ENCODE results near the gene PDCD7. TPM values are rescaled to one million over a fixed set of nuclear protein-coding genes. Genes with fewer than 3 reads are reported as not detected.

PDCD7 gene
- total and polyA plus RNA-seq, 3 donors from 2014 or later: 39.7 to 76.1 (median 66.8) TPM

- Histone ChIP-seq H3K36me3 (ENCODE audit: low read depth, missing control alignments) (no peaks in the 10 kb centered on the region), H3K9me3 (no peaks in the 10 kb centered on the region), H3K27ac (no peak overlapping the region), H3K27me3 (no peaks in the 10 kb centered on the region), H3K4me1 (no peaks in the 10 kb centered on the region), H3K4me3 (no peak overlapping the region)
- TF ChIP-seq POLR2A (IDR thresholded peaks at IDR 0.05) (no peak), CTCF (IDR thresholded peaks at IDR 0.05) (no peak)
- intact Hi-C loops (cut with DNase I; ENCODE audit: low total_unique reads): no loop called here
- no peak for DNase-seq
- 69 to 72% methylated on average over 3 of the region's 3 CpGs for whole genome bisulfite sequencing, 2 donors
Observed at GRCh38 chr15:65110676-65111292, 22.8 kb downstream of the PDCD7 start.

GRCh38 chr15:65106011-65106590 is 27.5 kb downstream of the PDCD7 start:
- TF ChIP-seq CTCF (IDR thresholded peaks at IDR 0.05): no peak
- TF ChIP-seq POLR2A (IDR thresholded peaks at IDR 0.05): no peak
- H3K9me3 ChIP-seq: no peaks in the 10 kb centered on the region
- no peak overlapping the region for H3K4me3 ChIP-seq
- H3K36me3 ChIP-seq (ENCODE audit: low read depth, missing control alignments): no peaks in the 10 kb centered on the region
- DNase-seq: no peak
- no peaks in the 10 kb centered on the region for H3K27me3 ChIP-seq
- 89 to 95% methylated on average over 6 of the region's 6 CpGs for WGBS, 2 donors
- no peak overlapping the region for H3K27ac ChIP-seq
- intact Hi-C loops (cut with DNase I; ENCODE audit: low total_unique reads): no loop called here
- H3K4me1 ChIP-seq: no peaks in the 10 kb centered on the region

GRCh38 chr15:65105038-65105437 is 28.6 kb downstream of the PDCD7 start:
- Histone ChIP-seq H3K9me3 (no peaks in the 10 kb centered on the region), H3K36me3 (ENCODE audit: low read depth, missing control alignments) (no peaks in the 10 kb centered on the region), H3K27ac (no peak overlapping the region), H3K27me3 (no peaks in the 10 kb centered on the region), H3K4me1 (no peaks in the 10 kb centered on the region), H3K4me3 (no peak overlapping the region)
- DNase-seq: no peak
- intact Hi-C loops (cut with DNase I; ENCODE audit: low total_unique reads): no loop called here
- 86 to 88% methylated on average over 5 of the region's 5 CpGs for WGBS, 2 donors
- TF ChIP-seq CTCF (IDR thresholded peaks at IDR 0.05) (no peak), POLR2A (IDR thresholded peaks at IDR 0.05) (no peak)

GRCh38 chr15:65102912-65103311 is 30.7 kb downstream of the PDCD7 start:
- TF ChIP-seq POLR2A (IDR thresholded peaks at IDR 0.05) (no peak), CTCF (IDR thresholded peaks at IDR 0.05) (no peak)
- no peak overlapping the region for H3K4me3 ChIP-seq
- H3K9me3 ChIP-seq: no peaks in the 10 kb centered on the region
- DNase-seq: no peak
- no peaks in the 10 kb centered on the region for H3K27me3 ChIP-seq
- H3K36me3 ChIP-seq (ENCODE audit: low read depth, missing control alignments): no peaks in the 10 kb centered on the region
- no peaks in the 10 kb centered on the region for H3K4me1 ChIP-seq
- WGBS, 2 donors: 58 to 84% methylated on average over 3 of the region's 3 CpGs
- no peak overlapping the region for H3K27ac ChIP-seq
- intact Hi-C loops (cut with DNase I; ENCODE audit: low total_unique reads): no loop called here

All from testis (tissue), 3 donors.